OCI-LY3 (cell line): Measurements from ENCODE around the gene GABRG1.

ENCODE experiments used
- CTCF ChIP-seq: fragments of 200-600, 300-600 bp; sonication (generic); IDR thresholded peaks from 2 replicates; pipeline ENCODE4 v1.5.1; 2014; ENCODE audit warnings: antibody characterized with exemption, low read length, low read depth
- EZH2phosphoT487 ChIP-seq: fragments of 200-600 bp; shearing (Covaris generic); IDR thresholded peaks from 2 replicates; pipeline ENCODE4 v1.6.1; 2018; ENCODE audit warnings: antibody characterized with exemption, mixed run types, low read depth

- no peak for TF ChIP-seq CTCF
- no peak for TF ChIP-seq EZH2phosphoT487
These were observed 72.5 kb downstream of the GABRG1 start for GRCh38 chr4:46051392-46051791.
